Naive thymus-derived CD8-positive, alpha-beta T cell (primary cell): Measurements from ENCODE around the gene P3H1. TPM values are rescaled to one million over a fixed set of nuclear protein-coding genes. Genes with fewer than 3 reads are reported as not detected.
"Not testable (repeated sequence)": the region's sequence is repeated elsewhere in the genome, so short reads cannot be mapped to it uniquely, and the experiment has no call there.

ENCODE experiments used
- ATAC-seq, 2 donors: fragments of 150-1000 bp; cut with Tn5 transposase in 1 of 2; sonication (Bioruptor Pico), chemical (Tn5 transposase) in 1 of 2; 1 replicate in 1 of 2; 2 replicates in 1 of 2; pipeline ENCODE4 v1.10.0; 2021; ENCODE audit warnings: mild to moderate bottlenecking in 2 of 2, moderate library complexity in 2 of 2
- POLR2A ChIA-PET: fragments of 350-600 bp; sonication (Branson Sonifier 250); formaldehyde crosslinking; loops from one replicate; lab custom pipeline; 2021; ENCODE audit warnings: antibody characterized with exemption; lab: Charles Lee
- DNase-seq, 10 donors: peaks; one replicate each; pipeline versions ENCODE4 v3.0.0 to v3.0.0-alpha.2; 2020 to 2022
- H3K27ac Mint-ChIP-seq, 10 donors: one replicate each; pipeline ENCODE4 v1.8.0; 2020 to 2022; ENCODE audit warnings: mild to moderate bottlenecking in 10 of 10, mixed read lengths in 10 of 10, moderate library complexity in 4 of 10, inconsistent platforms in 1 of 10
- H3K27me3 Mint-ChIP-seq, 5 donors: one replicate each; pipeline ENCODE4 v1.8.0; 2021 to 2022; ENCODE audit warnings: mixed read lengths in 5 of 5
- H3K36me3 Mint-ChIP-seq, 3 donors: one replicate each; pipeline ENCODE4 v1.8.0; 2020 to 2022; ENCODE audit warnings: mixed read lengths in 3 of 3, mild to moderate bottlenecking in 2 of 3, inconsistent platforms in 1 of 3
- H3K4me1 Mint-ChIP-seq, 4 donors: one replicate each; pipeline ENCODE4 v1.8.0; 2021 to 2022; ENCODE audit warnings: mixed read lengths in 4 of 4
- H3K4me3 Mint-ChIP-seq, 10 donors: one replicate each; pipeline ENCODE4 v1.8.0; 2020 to 2022; ENCODE audit warnings: mild to moderate bottlenecking in 10 of 10, mixed read lengths in 10 of 10, moderate library complexity in 6 of 10, inconsistent platforms in 1 of 10
- H3K9me3 Mint-ChIP-seq, 9 donors: one replicate each; pipeline ENCODE4 v1.8.0; 2020 to 2022; ENCODE audit warnings: mixed read lengths in 9 of 9, mild to moderate bottlenecking in 3 of 9, inconsistent platforms in 1 of 9, moderate library complexity in 1 of 9
- polyA plus RNA-seq, 3 donors: library from polyadenylated mRNA; unstranded; fragments of 300-500 nt; fragmentation: Illumina TruSeq; gene quantifications; one replicate each; pipeline ENCODE4 v1.2.3, GENCODE V29; 2021
- total RNA-seq, 8 experiments: library from RNA in 2 of 8; stranded (reverse) in 2 of 8; gene quantifications; one replicate each; pipeline ENCODE4 v1.2.3 and lab custom pipeline; 2021 to 2026

P3H1 gene
- total and polyA plus RNA-seq, 5 experiments from 2014 or later: 4.3 to 55.2 (median 11.1) TPM

- Mint-ChIP-seq H3K27ac (peak overlapping the region in 1 of 10 donors; percentile 21), H3K4me1 (peaks cover 0 to 10% (median 6%) of the 10 kb centered on the region in 4 donors), H3K27me3 (no peaks in the 10 kb centered on the region), H3K36me3 (peaks cover 31 to 86% (median 42%) of the 10 kb centered on the region in 3 donors), H3K9me3 (peaks cover 0 to 10% (median 0%) of the 10 kb centered on the region in 9 donors), H3K4me3 (no peak overlapping the region)
- no peak for DNase-seq
- POLR2A ChIA-PET: interaction anchor here (1.0 kb wide), 1 partner anchor 93 kb away, joined by 3 read pairs; the partner anchor contains the start of gene ZNF691
- no peak for ATAC-seq
Observed at GRCh38 chr1:42753070-42753469, 13.8 kb downstream of the P3H1 start.

GRCh38 chr1:42752284-42752683 lies 14.5 kb downstream of the P3H1 start:
- DNase-seq (no peak), ATAC-seq (no peak)
- Mint-ChIP-seq H3K4me1 (peaks cover 0 to 10% (median 5%) of the 10 kb centered on the region in 4 donors), H3K27ac (peak overlapping the region in 1 of 10 donors; percentile 71), H3K27me3 (no peaks in the 10 kb centered on the region), H3K9me3 (peaks cover 0 to 10% (median 0%) of the 10 kb centered on the region in 9 donors), H3K4me3 (no peak overlapping the region), H3K36me3 (peaks cover 31 to 81% (median 39%) of the 10 kb centered on the region in 3 donors)
- POLR2A ChIA-PET: interaction anchor here (0.9 to 1.0 kb wide), 2 partner anchors 15 to 94 kb away, joined by 3 read pairs; partner anchors contain the start of genes C1orf50, P3H1 and ZNF691

- peak overlapping the region in 2 of 10 donors; percentile 6 to 13 for H3K27ac Mint-ChIP-seq
- POLR2A ChIA-PET: interaction anchor here (0.9 kb wide), 1 partner anchor 15 kb away, joined by 3 read pairs; the partner anchor contains the start of genes C1orf50 and P3H1
- peaks cover 28 to 75% (median 36%) of the 10 kb centered on the region in 3 donors for H3K36me3 Mint-ChIP-seq
- H3K4me3 Mint-ChIP-seq, H3K4me1 Mint-ChIP-seq, DNase-seq, H3K9me3 Mint-ChIP-seq, H3K27me3 Mint-ChIP-seq, ATAC-seq: not testable (repeated sequence)
Observed at GRCh38 chr1:42751511-42752070, 15.2 kb downstream of the P3H1 start.

- DNase-seq: no peak
- peaks cover 0 to 10% (median 0%) of the 10 kb centered on the region in 9 donors for H3K9me3 Mint-ChIP-seq
- H3K27ac Mint-ChIP-seq: peak overlapping the region in 1 of 10 donors; percentile 77
- POLR2A ChIA-PET: no interaction called here
- H3K4me3 Mint-ChIP-seq: no peak overlapping the region
- peaks cover 28 to 67% (median 30%) of the 10 kb centered on the region in 3 donors for H3K36me3 Mint-ChIP-seq
- peaks cover 0 to 5% (median under 1%) of the 10 kb centered on the region in 4 donors for H3K4me1 Mint-ChIP-seq
- no peak for ATAC-seq
- no peaks in the 10 kb centered on the region for H3K27me3 Mint-ChIP-seq
Observed at GRCh38 chr1:42750041-42750440, 16.8 kb downstream of the P3H1 start.

- Mint-ChIP-seq H3K9me3 (peaks cover 0 to 10% (median 0%) of the 10 kb centered on the region in 9 donors), H3K4me3 (peak overlapping the region in 1 of 10 donors; percentile 28), H3K27me3 (no peaks in the 10 kb centered on the region), H3K36me3 (peaks cover 27 to 56% (median 28%) of the 10 kb centered on the region in 3 donors), H3K4me1 (peaks cover 0 to 2% (median under 1%) of the 10 kb centered on the region in 4 donors), H3K27ac (peak overlapping the region in 5 of 10 donors; percentile 4 to 74 (median 39))
- ATAC-seq: no peak
- POLR2A ChIA-PET: no interaction called here
- no peak for DNase-seq
Observed at GRCh38 chr1:42748461-42749410, 18.1 kb downstream of the P3H1 start.

- ATAC-seq (no peak), DNase-seq (no peak)
- H3K36me3 Mint-ChIP-seq: peaks cover 22 to 49% (median 25%) of the 10 kb centered on the region in 3 donors
- H3K4me1 Mint-ChIP-seq: peaks cover 0 to 2% (median under 1%) of the 10 kb centered on the region in 4 donors
- H3K27me3 Mint-ChIP-seq: no peaks in the 10 kb centered on the region
- H3K4me3 Mint-ChIP-seq: no peak overlapping the region
- H3K27ac Mint-ChIP-seq: peak overlapping the region in 1 of 10 donors; percentile 74
- H3K9me3 Mint-ChIP-seq: peaks cover 0 to 10% (median 0%) of the 10 kb centered on the region in 9 donors
- POLR2A ChIA-PET: no interaction called here
Observed at GRCh38 chr1:42748021-42748420, 18.8 kb downstream of the P3H1 start.

- no peak overlapping the region for H3K4me3 Mint-ChIP-seq
- POLR2A ChIA-PET: no interaction called here
- peaks cover 0 to 8% (median 0%) of the 10 kb centered on the region in 9 donors for H3K9me3 Mint-ChIP-seq
- DNase-seq (peak; percentile 13 to 71 (median 45)), ATAC-seq (peak; percentile 45 to 68)
- H3K4me1 Mint-ChIP-seq: peaks cover 0 to 2% (median under 1%) of the 10 kb centered on the region in 4 donors
- no peaks in the 10 kb centered on the region for H3K27me3 Mint-ChIP-seq
- H3K36me3 Mint-ChIP-seq: peaks cover 13 to 40% (median 17%) of the 10 kb centered on the region in 3 donors
- H3K27ac Mint-ChIP-seq: peak overlapping the region in 2 of 10 donors; percentile 15 to 33
Observed at GRCh38 chr1:42747125-42747524, 19.7 kb downstream of the P3H1 start.

- Mint-ChIP-seq H3K27ac (peak overlapping the region in 2 of 10 donors; percentile 15 to 45), H3K4me3 (no peak overlapping the region), H3K4me1 (peaks cover 0 to under 1% (median 0%) of the 10 kb centered on the region in 4 donors), H3K36me3 (peaks cover 7 to 34% (median 13%) of the 10 kb centered on the region in 3 donors), H3K27me3 (no peaks in the 10 kb centered on the region), H3K9me3 (peaks cover 0 to 3% (median 0%) of the 10 kb centered on the region in 9 donors)
- ATAC-seq: no peak
- POLR2A ChIA-PET: no interaction called here
- no peak for DNase-seq
Observed at GRCh38 chr1:42746436-42747105, 20.3 kb downstream of the P3H1 start.

GRCh38 chr1:42745851-42746250 lies 21.0 kb downstream of the P3H1 start:
- Mint-ChIP-seq H3K9me3 (peaks cover 0 to 2% (median 0%) of the 10 kb centered on the region in 9 donors), H3K27ac (peak overlapping the region in 1 of 10 donors; percentile 45), H3K4me3 (no peak overlapping the region), H3K27me3 (no peaks in the 10 kb centered on the region), H3K4me1 (no peaks in the 10 kb centered on the region), H3K36me3 (peaks cover 6 to 33% (median 11%) of the 10 kb centered on the region in 3 donors)
- ATAC-seq (no peak), DNase-seq (no peak)
- POLR2A ChIA-PET: no interaction called here

- POLR2A ChIA-PET: no interaction called here
- ATAC-seq (no peak), DNase-seq (no peak)
- Mint-ChIP-seq H3K4me1 (no peaks in the 10 kb centered on the region), H3K36me3 (peaks cover 0 to 19% (median 0%) of the 10 kb centered on the region in 3 donors), H3K27me3 (no peaks in the 10 kb centered on the region), H3K27ac (no peak overlapping the region), H3K9me3 (no peaks in the 10 kb centered on the region), H3K4me3 (no peak overlapping the region)
Observed at GRCh38 chr1:42744148-42744413, 22.7 kb downstream of the P3H1 start.

- Mint-ChIP-seq H3K4me3 (no peak overlapping the region), H3K9me3 (no peaks in the 10 kb centered on the region), H3K27me3 (no peaks in the 10 kb centered on the region), H3K4me1 (no peaks in the 10 kb centered on the region), H3K27ac (peak overlapping the region in 1 of 10 donors; percentile 52), H3K36me3 (peaks cover 0 to 14% (median 0%) of the 10 kb centered on the region in 3 donors)
- ATAC-seq (no peak), DNase-seq (no peak)
- POLR2A ChIA-PET: no interaction called here
Observed at GRCh38 chr1:42743317-42744147, 23.3 kb downstream of the P3H1 start.
